SK-N-SH treated with all-trans-retinoic acid at 6 μM for 48 hours (cell line): Measurements from ENCODE around the gene CASKIN1.

Experiments used
- ZFP30 ChIP-seq: fragments of 450-650 bp; formaldehyde crosslinking; IDR thresholded peaks from 2 replicates; pipeline ENCODE4 v1.5.0; 2022; ENCODE audit warnings: mild to moderate bottlenecking, moderate library complexity
- TF ChIP-seq, protein P1 (sequence below): fragments of 250-450 bp; sonication (Bioruptor Pico); IDR thresholded peaks from 2 replicates; pipeline ENCODE4 v1.8.0; 2021; ENCODE audit warnings: low read depth, mild to moderate bottlenecking, moderate library complexity, borderline replicate concordance
- TF ChIP-seq, protein P2 (sequence below): fragments of 250-450 bp; sonication (Bioruptor Pico); IDR thresholded peaks from 2 replicates; pipeline ENCODE4 v1.8.0; 2020; ENCODE audit warnings: mild to moderate bottlenecking, moderate library complexity, borderline replicate concordance

DNA sequence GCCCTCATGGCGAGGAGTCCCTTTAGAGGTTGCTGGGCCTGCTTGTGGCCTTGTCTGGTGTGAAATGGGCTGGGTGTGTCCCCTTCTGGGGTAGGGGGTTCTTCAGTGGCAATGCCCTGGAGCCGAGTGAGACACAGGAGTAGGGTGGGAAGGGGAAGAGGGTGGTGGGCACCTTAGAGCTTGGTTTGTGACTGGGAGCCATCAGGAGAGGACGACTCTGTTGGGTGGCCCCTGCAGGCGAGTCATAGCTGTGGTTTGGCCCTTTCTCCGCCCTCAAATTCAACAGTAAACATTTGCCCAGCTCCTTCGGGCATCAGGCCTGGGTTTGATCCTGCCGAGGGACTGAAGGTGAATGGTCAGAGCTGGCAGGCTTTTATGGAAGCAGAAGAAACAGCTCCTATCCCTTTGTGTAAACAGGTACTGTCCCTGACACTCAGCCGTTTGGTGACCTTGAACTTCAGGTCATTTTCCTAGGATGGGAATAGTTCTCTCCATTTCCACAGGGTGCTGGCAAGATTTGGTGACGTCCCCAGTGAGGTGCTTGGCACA is 29.9 kb upstream of the CASKIN1 start:
- TF ChIP-seq, protein P1, sequence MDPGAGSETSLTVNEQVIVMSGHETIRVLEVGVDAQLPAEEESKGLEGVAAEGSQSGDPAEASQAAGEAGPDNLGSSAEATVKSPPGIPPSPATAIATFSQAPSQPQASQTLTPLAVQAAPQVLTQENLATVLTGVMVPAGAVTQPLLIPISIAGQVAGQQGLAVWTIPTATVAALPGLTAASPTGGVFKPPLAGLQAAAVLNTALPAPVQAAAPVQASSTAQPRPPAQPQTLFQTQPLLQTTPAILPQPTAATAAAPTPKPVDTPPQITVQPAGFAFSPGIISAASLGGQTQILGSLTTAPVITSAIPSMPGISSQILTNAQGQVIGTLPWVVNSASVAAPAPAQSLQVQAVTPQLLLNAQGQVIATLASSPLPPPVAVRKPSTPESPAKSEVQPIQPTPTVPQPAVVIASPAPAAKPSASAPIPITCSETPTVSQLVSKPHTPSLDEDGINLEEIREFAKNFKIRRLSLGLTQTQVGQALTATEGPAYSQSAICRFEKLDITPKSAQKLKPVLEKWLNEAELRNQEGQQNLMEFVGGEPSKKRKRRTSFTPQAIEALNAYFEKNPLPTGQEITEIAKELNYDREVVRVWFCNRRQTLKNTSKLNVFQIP = no peak
- TF ChIP-seq, protein P2, sequence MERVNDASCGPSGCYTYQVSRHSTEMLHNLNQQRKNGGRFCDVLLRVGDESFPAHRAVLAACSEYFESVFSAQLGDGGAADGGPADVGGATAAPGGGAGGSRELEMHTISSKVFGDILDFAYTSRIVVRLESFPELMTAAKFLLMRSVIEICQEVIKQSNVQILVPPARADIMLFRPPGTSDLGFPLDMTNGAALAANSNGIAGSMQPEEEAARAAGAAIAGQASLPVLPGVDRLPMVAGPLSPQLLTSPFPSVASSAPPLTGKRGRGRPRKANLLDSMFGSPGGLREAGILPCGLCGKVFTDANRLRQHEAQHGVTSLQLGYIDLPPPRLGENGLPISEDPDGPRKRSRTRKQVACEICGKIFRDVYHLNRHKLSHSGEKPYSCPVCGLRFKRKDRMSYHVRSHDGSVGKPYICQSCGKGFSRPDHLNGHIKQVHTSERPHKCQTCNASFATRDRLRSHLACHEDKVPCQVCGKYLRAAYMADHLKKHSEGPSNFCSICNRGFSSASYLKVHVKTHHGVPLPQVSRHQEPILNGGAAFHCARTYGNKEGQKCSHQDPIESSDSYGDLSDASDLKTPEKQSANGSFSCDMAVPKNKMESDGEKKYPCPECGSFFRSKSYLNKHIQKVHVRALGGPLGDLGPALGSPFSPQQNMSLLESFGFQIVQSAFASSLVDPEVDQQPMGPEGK = no peak
- no peak for TF ChIP-seq ZFP30 (CRISPR knock-in tag)
